Mucosa of rectum (tissue), 2 donors: ENCODE results near the gene ZNF335.
"Not testable (repeated sequence)": the region's sequence is repeated elsewhere in the genome, so short reads cannot be mapped to it uniquely, and the experiment has no call there.

Source experiments
- H3K27ac ChIP-seq, 2 donors: one replicate each; pipeline ENCODE4 v1.7.0; 2013; ENCODE audit warnings: inconsistent platforms in 2 of 2, low read depth in 2 of 2, low read length in 2 of 2
- H3K27me3 ChIP-seq, 2 donors: one replicate each; pipeline ENCODE4 v1.7.0; 2013; ENCODE audit warnings: low read length in 2 of 2; ENCODE audit not compliant: control insufficient read depth in 2 of 2, insufficient read depth in 2 of 2
- H3K36me3 ChIP-seq, 2 donors: one replicate each; pipeline ENCODE4 v1.7.0; 2013; ENCODE audit warnings: low read length in 2 of 2; ENCODE audit not compliant: control insufficient read depth in 2 of 2, insufficient read depth in 2 of 2
- H3K4me1 ChIP-seq, 2 donors: one replicate each; pipeline ENCODE4 v1.7.0; 2013; ENCODE audit warnings: low read length in 2 of 2, mild to moderate bottlenecking in 1 of 2; ENCODE audit not compliant: control insufficient read depth in 2 of 2, insufficient read depth in 2 of 2
- H3K4me3 ChIP-seq, 2 donors: one replicate each; pipeline ENCODE4 v1.7.0; 2013; ENCODE audit warnings: low read length in 2 of 2
- H3K9ac ChIP-seq, 2 donors: one replicate each; pipeline ENCODE4 v1.7.0; 2013; ENCODE audit warnings: low read length in 2 of 2, low read depth in 1 of 2, mild to moderate bottlenecking in 1 of 2
- H3K9me3 ChIP-seq, 2 donors: one replicate each; pipeline ENCODE4 v1.7.0; 2013; ENCODE audit warnings: low read length in 2 of 2; ENCODE audit not compliant: control insufficient read depth in 2 of 2
- donor health status: healthy.
- donor health status: Normal muscosa, but diverticular disease.

The ZNF335 gene

DNA sequence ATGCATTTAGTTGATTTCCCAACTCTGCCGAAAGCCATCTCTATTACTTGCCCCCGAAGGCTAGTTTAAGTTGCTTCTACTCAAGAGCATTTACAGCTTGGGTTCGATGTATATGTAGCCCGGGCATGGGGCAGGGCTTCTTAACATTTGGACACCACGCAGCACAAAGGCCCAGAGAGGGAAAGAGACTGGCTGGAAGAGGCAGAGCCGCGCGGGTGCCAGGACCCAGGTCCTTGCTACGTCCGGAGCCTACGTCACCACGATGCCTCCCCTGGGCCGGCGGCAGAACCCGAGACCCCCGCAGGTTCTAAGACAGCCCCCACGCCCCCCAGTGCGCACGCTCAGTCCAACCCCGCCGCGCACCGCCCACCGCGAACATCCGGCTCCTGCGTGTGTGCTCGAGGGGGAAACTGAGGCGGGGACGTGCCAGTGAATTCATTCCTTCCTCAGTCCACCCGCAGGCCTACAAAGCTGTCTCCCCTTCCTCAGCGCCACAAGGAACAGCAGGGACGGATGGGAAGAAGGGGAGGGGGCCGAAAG lies 37.9 kb downstream of the ZNF335 start:
- Histone ChIP-seq H3K4me3 (peak overlapping the region; percentile 93 to 98), H3K4me1 (peaks cover 10 to 14% of the 10 kb centered on the region in 2 donors), H3K27me3 (no peaks in the 10 kb centered on the region), H3K9ac (peak overlapping the region; percentile 97 to 100), H3K36me3 (peaks cover 21 to 24% of the 10 kb centered on the region in 2 donors), H3K9me3 (no peaks in the 10 kb centered on the region), H3K27ac (peak overlapping the region; percentile 99 to 100)

- Histone ChIP-seq H3K27me3 (no peaks in the 10 kb centered on the region), H3K9me3 (no peaks in the 10 kb centered on the region), H3K27ac (peak overlapping the region; percentile 99 to 100)
Observed at GRCh38 chr20:45933266-45934045, 38.5 kb downstream of the ZNF335 start.

GRCh38 chr20:45931680-45932079 lies 40.3 kb downstream of the ZNF335 start:
- not testable (repeated sequence) for H3K27ac ChIP-seq, H3K9ac ChIP-seq

More at GRCh38 chr20:45933266-45934045, 38.5 kb downstream of the ZNF335 start:
- peaks cover 10 to 14% of the 10 kb centered on the region in 2 donors for H3K4me1 ChIP-seq
- peak overlapping the region; percentile 97 to 100 for H3K9ac ChIP-seq
- peaks cover 15 to 18% of the 10 kb centered on the region in 2 donors for H3K36me3 ChIP-seq
- H3K4me3 ChIP-seq, result peak overlapping the region; percentile 93 to 98

DNA sequence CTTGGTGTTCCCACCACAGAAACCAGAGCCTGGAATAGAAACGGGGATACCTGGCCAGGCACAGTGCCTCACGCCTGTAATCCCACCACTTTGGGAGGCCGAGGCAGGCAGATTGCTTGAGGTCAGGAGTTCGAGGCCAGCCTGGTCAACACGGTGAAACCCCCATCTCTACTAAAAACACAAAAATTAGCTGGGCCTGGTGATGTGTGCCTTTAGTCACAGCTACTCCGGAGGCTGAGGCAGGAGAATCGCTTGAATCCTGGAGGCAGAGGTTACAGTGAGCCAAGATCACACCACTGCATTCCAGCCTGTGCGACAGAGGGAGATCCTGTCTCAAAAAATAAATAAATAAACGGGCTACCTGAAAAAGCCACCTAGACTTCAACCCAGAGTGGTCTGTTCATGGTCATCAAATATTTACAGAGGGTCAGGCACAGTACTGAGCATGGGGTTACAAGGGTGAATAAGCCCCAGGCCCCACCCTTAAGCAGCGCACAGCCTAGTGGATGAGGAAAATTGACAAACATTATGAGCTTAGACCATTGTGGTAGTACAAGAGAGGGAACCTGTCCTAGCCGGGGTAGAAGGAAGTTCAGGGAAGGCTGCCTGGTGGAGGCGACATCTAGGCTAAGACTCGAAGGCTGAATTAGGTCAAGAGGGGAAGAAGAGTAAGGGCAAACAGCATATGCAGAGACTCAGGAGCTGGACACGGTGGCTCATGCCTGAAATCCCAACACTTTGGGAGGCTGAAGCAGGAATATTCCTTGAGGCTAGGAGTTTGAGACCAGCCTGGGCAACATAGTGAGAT lies 44.7 kb downstream of the ZNF335 start:
- H3K9me3 ChIP-seq, result no peaks in the 10 kb centered on the region
- no peak overlapping the region for H3K4me3 ChIP-seq
- H3K27ac ChIP-seq, result no peak overlapping the region
- no peaks in the 10 kb centered on the region for H3K36me3 ChIP-seq
- no peak overlapping the region for H3K9ac ChIP-seq
- no peaks in the 10 kb centered on the region for H3K4me1 ChIP-seq
- H3K27me3 ChIP-seq, result no peaks in the 10 kb centered on the region

More at GRCh38 chr20:45931680-45932079, 40.3 kb downstream of the ZNF335 start:
- H3K9me3 ChIP-seq, H3K27me3 ChIP-seq, H3K4me3 ChIP-seq, H3K36me3 ChIP-seq: not testable (repeated sequence)
- peaks cover 10 to 14% of the 10 kb centered on the region in 2 donors for H3K4me1 ChIP-seq

GRCh38 chr20:45926731-45927070 lies 45.3 kb downstream of the ZNF335 start:
- Histone ChIP-seq H3K4me1 (no peaks in the 10 kb centered on the region), H3K9ac (no peak overlapping the region), H3K27me3 (no peaks in the 10 kb centered on the region), H3K36me3 (no peaks in the 10 kb centered on the region), H3K27ac (no peak overlapping the region), H3K9me3 (no peaks in the 10 kb centered on the region), H3K4me3 (no peak overlapping the region)

DNA sequence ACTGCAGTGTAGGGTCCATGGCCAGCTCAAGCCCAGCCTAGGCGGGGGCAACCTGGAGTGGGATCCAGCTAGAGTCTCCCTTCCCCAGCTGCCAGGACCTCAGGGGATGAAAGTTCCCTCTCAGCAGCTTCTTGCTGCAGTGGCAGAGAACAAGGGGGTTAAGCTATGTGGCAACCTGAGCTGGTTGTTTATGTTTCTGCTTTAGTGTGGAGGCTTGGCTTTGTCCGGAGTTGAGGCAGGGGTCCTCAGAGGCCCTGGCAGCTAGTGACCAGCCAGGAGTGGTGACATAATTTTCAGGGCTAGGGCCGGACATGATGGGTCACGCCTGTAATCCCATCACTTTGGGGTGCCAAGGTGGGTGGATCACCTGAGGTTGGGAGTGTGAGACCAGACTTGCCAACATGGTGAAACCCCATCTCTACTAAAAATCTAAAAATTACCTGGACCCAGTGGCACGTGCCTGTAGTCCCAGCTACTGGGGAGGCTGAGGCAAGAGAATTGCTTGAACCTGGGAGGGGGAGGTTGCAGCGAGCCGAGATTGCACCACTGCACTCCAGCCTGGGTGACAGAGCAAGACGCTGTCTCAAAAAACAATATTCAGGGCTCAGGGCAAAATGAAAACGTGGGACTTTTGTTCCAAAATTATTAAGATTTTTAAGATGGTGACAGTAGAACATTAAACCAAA lies 46.0 kb downstream of the ZNF335 start:
- no peaks in the 10 kb centered on the region for H3K27me3 ChIP-seq
- H3K27ac ChIP-seq, result no peak overlapping the region
- no peak overlapping the region for H3K9ac ChIP-seq
- H3K4me3 ChIP-seq, result no peak overlapping the region
- H3K36me3 ChIP-seq, result no peaks in the 10 kb centered on the region
- H3K4me1 ChIP-seq, result no peaks in the 10 kb centered on the region
- H3K9me3 ChIP-seq, result no peaks in the 10 kb centered on the region

DNA sequence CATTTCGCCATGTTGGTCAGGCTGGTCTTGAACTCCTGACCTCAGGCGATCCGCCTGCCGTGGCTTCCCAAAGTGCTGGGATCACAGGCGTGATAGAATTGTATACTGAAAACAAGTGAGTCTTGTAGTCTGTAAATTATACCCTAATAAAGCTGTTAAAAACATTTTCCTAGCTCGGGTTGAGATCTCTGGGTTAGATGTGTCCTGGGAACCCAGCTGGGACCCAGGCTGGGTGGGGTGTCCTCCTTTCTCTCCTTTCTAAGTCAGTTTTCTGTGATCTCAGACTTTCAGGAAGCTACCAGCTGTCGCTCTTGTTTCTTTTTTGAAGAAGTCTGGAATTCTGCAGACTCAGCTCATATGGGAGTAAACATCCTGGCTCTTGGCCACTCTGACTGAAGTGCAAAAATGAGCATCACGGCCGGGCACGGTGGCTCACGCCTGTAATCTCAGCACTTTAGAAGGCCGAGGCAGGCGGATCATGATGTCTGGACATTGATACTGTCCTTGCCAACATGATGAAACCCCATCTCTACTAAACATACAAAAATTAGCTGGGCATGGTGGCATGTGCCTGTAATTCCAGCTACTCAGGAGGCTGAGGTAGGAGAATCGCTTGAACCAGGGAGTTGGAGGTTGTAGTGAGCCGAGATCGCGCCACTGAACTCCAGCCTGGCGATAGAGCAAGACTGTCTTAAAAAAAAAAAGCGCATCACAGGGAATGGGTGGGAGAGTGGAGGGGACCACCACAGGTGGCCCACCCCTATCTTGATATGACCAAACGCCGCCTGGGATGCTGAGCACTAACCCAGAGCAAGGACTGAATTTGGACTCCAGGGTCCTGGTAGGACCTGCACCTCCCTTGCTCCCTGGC lies 47.4 kb downstream of the ZNF335 start:
- Histone ChIP-seq H3K27me3 (no peaks in the 10 kb centered on the region), H3K9ac (peak overlapping the region; percentile 0 to 24)

GRCh38 chr20:45921337-45922189 lies 50.4 kb downstream of the ZNF335 start:
- no peak overlapping the region for H3K27ac ChIP-seq
- H3K9ac ChIP-seq, result no peak overlapping the region
- H3K9me3 ChIP-seq, result no peaks in the 10 kb centered on the region
- H3K4me3 ChIP-seq, result no peak overlapping the region
- no peaks in the 10 kb centered on the region for H3K36me3 ChIP-seq
- peaks cover 2 to 6% of the 10 kb centered on the region in 2 donors for H3K4me1 ChIP-seq
- no peaks in the 10 kb centered on the region for H3K27me3 ChIP-seq

More for the DNA sequence above, 47.4 kb downstream of the ZNF335 start:
- H3K36me3 ChIP-seq, result no peaks in the 10 kb centered on the region
- no peaks in the 10 kb centered on the region for H3K9me3 ChIP-seq
- H3K27ac ChIP-seq, result peak overlapping the region; percentile 58 to 60
- no peak overlapping the region for H3K4me3 ChIP-seq
- peaks cover 0 to under 1% of the 10 kb centered on the region in 2 donors for H3K4me1 ChIP-seq
